Epithelial cell of proximal tubule (primary cell): ENCODE measurements around the gene DNAJB5. TPM values are rescaled to one million over a fixed set of nuclear protein-coding genes. Genes with fewer than 3 reads are reported as not detected.
A peak's percentile ranks its signal among the peaks of the same experiment; 100 is the strongest.

Experiments
- DNase-seq: peaks from one replicate; pipeline ENCODE4 v3.0.0-alpha.2; 2011; ENCODE audit warnings: low read depth
- H3K4me3 ChIP-seq: 2 replicates; pipeline ENCODE4 v1.5.1; 2011; ENCODE audit warnings: low read depth, mild to moderate bottlenecking, low read length
- CTCF ChIP-seq: conservative IDR thresholded peaks from 2 replicates; pipeline ENCODE4 v1.5.1; 2012; ENCODE audit warnings: low read depth, mild to moderate bottlenecking, low read length
- total RNA-seq: library from RNA; depleted of rRNA; stranded (reverse); fragments of >200 nt; gene quantifications from 2 replicates; pipeline ENCODE4 v1.2.3, GENCODE V29; 2015

The DNAJB5 gene
- total RNA-seq, 1 donor from 2014 or later = 20.2 TPM

GRCh38 chr9:34958411-34958982 lies 31.0 kb upstream of the DNAJB5 start:
- H3K4me3 ChIP-seq = peak overlapping the region; percentile 21
- TF ChIP-seq CTCF = no peak
- DNase-seq = no peak

- no peak overlapping the region for H3K4me3 ChIP-seq
- no peak for TF ChIP-seq CTCF
- no peak for DNase-seq
Measured at GRCh38 chr9:34959461-34959860, 30.1 kb upstream of the DNAJB5 start.

GRCh38 chr9:34961574-34962490 lies 27.7 kb upstream of the DNAJB5 start:
- H3K4me3 ChIP-seq = no peak overlapping the region

GRCh38 chr9:34962546-34962945 lies 27.0 kb upstream of the DNAJB5 start:
- DNase-seq = no peak
- no peak for TF ChIP-seq CTCF
- H3K4me3 ChIP-seq = no peak overlapping the region

More at GRCh38 chr9:34961574-34962490, 27.7 kb upstream of the DNAJB5 start:
- DNase-seq = peak; percentile 59
- no peak for TF ChIP-seq CTCF

- no peak for DNase-seq
- TF ChIP-seq CTCF = no peak
- no peak overlapping the region for H3K4me3 ChIP-seq
Measured at GRCh38 chr9:34963552-34963951, 26.0 kb upstream of the DNAJB5 start.

- no peak for DNase-seq
- no peak for TF ChIP-seq CTCF
- no peak overlapping the region for H3K4me3 ChIP-seq
Measured at GRCh38 chr9:34964458-34964857, 25.1 kb upstream of the DNAJB5 start.
